ENCODE measurements around the gene SNX27.

The SNX27 gene

DNA sequence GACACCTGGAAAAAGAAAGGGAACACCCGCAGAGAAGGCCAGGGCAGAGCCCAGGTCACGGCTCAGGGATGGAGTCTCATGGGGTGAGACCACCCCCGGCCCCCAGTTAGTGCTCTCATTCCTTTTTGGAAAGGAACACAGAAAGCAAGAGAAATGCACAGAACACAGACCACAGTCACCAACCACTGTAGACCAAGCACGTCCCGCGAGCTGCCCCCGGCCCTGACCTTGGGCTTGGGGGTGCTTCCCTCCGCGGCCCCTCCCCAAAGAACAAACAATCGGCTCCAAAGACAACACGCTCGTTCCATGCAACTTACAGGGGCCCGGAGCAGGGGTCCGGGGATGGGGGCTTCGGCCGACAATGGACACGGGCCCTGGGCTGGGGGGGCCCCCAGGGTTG, 92.0 kb downstream of the SNX27 start:
- in situ Hi-C loops (cut with HindIII; ENCODE audit: low sequenced_read_pairs), result no loop called here

GRCh38 chr1:151704246-151704645, 92.4 kb downstream of the SNX27 start:
- in situ Hi-C loops (cut with HindIII; ENCODE audit: low sequenced_read_pairs), result no loop called here

- in situ Hi-C loops (cut with HindIII; ENCODE audit: low sequenced_read_pairs), result no loop called here
Observed at GRCh38 chr1:151705146-151705545, 93.3 kb downstream of the SNX27 start.

- in situ Hi-C loops (cut with HindIII; ENCODE audit: low sequenced_read_pairs), result no loop called here
Observed at GRCh38 chr1:151705753-151706463, 94.1 kb downstream of the SNX27 start.

- in situ Hi-C loops (cut with HindIII; ENCODE audit: low sequenced_read_pairs), result no loop called here
Observed at GRCh38 chr1:151706464-151707415, 94.9 kb downstream of the SNX27 start.

DNA sequence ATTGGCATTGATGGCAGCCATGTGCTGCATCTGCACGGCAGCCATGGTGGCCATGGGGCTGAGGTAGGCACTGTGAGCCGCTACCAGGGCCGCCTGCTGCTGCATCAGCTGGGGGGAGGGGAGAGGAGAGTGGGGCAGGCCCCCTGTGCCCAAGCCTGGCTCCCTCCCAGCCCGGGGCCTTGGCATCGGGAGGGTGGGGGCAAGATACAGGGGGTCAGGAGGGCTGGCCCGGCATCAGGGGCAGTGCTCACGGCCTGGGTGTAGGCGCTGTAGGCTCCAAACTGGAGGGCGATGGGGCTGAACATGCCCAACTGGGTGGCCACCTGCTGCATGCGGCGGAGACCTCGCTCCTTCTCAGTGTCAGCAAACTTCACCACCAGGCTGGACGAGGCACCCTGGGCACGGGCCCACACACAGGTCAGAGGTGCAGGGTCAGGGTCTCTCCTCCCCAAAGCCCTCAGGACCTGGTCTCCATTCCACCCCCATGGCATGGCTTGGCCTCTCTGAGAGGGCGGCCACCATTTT, 95.8 kb downstream of the SNX27 start:
- in situ Hi-C loops (cut with HindIII; ENCODE audit: low sequenced_read_pairs), result no loop called here

- in situ Hi-C loops (cut with HindIII; ENCODE audit: low sequenced_read_pairs), result no loop called here
Observed at GRCh38 chr1:151708891-151709290, 97.0 kb downstream of the SNX27 start.

- in situ Hi-C loops (cut with HindIII; ENCODE audit: low sequenced_read_pairs), result no loop called here
Observed at GRCh38 chr1:151710187-151710840, 98.5 kb downstream of the SNX27 start.

DNA sequence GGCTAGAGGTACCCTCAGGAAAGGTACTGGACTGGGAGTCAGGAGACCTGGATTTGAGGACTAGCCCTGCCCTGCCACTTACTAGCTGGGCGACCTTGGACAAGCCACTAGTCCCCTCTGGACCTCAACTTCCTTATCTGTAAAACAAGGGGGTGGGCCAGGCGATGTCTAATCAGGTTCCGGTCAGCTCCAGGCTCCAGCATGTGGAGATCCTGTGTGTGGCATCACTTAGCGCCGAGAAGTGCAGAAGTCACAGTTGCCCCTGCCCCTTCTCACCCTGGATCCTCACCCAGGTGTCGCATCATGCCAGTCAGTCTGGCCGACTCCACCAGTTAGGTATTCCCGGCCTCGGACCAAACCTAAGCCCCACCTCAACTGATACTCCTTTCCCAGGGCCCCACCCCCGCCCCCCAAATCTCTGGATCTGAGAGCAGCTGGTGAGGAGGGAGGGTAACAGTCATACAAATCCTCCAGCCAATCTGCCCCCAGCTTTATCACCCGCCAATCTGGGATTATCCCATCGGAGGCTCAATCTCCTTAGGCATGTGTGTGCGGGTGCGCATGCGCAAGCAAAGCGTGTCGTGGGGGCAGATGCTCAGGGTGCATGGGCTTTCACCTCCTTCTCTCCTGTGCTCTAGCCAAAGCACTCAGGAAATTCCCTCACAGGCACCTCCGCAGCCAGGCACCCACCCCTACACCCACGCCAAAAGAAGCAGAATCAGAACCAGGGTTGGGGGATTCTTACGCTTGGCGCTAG, 99.4 kb downstream of the SNX27 start:
- in situ Hi-C loops (cut with HindIII; ENCODE audit: low sequenced_read_pairs), result no loop called here

GRCh38 chr1:151711951-151712350, 100.1 kb downstream of the SNX27 start:
- in situ Hi-C loops (cut with HindIII; ENCODE audit: low sequenced_read_pairs), result no loop called here

DNA sequence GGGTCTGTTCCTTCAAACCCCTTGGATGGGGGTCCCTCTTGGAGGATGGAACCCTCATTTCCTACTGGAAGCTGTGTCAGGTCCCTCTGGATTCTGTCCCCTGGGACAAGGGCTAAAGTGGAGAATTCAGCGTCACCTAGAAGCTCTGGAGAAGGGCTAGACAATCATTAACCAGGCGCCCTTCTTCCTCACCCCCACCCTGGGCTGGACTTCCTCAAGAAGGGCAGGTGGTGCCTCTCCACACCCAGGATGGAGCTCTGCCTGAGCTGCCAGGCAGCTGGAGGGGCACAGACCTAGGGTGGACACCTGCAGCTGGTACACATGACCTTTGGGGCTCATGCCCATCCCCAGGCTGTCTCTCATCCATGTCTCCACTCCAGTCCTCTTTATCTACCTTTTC, 101.2 kb downstream of the SNX27 start:
- in situ Hi-C loops (cut with HindIII; ENCODE audit: low sequenced_read_pairs), result no loop called here

DNA sequence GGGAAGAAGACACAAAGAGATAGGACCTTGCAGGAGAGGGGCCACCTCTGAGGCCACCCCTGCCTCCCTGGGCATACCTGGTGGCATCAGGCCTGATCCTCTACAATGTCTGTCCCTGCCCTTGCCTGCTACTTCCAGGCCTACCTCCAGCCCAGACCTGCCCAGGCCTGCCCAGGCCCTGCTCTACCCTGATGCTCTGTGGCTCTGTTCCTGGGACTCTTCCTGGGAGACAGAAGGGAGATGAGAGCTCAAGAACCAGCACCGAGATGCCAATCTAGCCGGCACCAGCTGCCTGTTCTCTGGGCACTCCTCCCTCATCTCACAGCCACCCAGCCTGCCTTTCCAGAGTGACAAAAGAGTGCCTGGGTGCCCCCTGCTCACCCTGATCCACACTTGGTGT, 102.0 kb downstream of the SNX27 start:
- in situ Hi-C loops (cut with HindIII; ENCODE audit: low sequenced_read_pairs), result no loop called here

GRCh38 chr1:151714820-151715725, 103.2 kb downstream of the SNX27 start:
- in situ Hi-C loops (cut with HindIII; ENCODE audit: low sequenced_read_pairs), result no loop called here

GRCh38 chr1:151715726-151716404, 104.0 kb downstream of the SNX27 start:
- in situ Hi-C loops (cut with HindIII; ENCODE audit: low sequenced_read_pairs), result no loop called here

DNA sequence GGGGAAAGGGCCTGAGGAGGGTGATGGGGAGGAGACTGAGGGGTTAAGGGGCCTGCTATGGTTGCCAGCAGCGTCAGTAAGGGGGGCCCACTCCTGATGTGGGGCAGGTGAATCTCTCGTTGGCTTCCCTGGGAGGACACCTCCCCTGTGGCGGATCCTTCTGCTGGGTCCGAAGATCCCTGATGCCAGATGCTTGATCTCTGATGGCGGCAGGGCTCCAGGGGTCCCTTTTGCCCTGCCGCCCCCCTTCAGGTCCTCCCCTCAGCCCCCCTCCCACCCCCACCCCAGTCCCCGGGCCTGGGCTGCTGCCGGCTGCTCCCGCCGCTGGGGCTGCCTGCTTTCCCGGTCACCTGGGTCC, 104.5 kb downstream of the SNX27 start:
- in situ Hi-C loops (cut with HindIII; ENCODE audit: low sequenced_read_pairs), result no loop called here

DNA sequence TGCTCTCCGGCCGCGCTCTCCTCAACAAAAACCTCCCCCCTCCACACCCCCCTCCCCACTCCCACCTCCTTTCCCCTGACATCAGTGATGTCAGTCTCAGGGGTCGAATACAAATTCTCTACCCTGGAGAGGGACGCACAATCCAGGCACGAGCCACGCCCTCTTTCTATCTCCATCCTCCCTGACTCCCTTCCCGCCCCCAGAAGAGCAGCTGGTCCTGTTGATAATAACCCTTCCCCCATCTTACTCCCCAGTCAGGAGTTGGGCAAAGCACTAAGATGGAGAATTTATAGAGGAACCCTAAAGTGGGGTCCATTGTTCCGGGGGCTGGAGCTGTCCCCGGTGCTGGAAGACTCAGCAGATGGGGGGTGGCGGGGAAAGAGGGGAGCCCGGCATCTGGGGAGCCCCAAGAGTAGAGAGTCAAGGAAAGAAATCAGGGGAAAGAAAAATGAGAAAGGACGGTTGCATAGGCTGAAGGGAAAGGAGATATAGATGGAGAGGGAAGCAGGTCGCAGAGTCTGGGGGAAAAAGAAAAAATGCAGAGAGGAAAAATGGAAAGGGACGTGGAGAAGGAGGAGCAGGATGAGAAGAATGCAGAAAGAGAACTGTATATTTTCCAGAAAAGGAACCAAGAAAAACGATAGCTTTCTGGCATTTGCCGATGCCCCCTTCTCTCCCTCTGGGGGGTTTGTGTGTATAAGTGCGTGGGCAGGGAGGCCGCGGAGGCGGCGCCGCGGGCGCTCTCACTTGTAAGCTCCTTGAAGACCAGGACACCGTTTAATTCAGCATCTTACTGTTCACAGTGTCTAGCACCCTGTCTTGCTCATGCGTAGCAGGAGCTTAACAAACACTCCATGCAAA, 105.2 kb downstream of the SNX27 start, which contains the start of gene CELF3:
Gene CELF3 (minus strand): TSS at position 33 of the 861 bp plus-strand sequence. CDS start 783 bp downstream, outside the sequence.
- in situ Hi-C loops (cut with HindIII; ENCODE audit: low sequenced_read_pairs), result no loop called here

GRCh38 chr1:151718011-151718431, 106.2 kb downstream of the SNX27 start:
- in situ Hi-C loops (cut with HindIII; ENCODE audit: low sequenced_read_pairs), result no loop called here

DNA sequence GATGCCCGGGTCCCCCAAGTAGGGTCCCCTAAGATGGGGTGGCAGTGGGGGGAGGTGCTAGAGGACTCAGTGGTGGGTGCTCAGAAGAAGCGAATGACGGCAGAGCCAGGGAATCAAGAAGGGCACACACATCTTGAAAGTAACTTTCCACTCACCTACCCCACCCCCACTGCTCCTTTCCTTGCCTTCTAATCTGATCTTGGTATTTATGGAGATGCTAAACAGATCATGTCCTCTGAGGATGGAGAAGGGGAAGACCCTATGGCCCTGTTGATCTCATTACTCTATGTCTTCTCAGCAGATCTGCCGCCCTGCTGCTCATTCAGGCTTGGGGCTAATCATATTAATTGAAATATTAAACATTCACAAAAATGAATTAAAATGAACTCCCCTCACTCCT, 106.8 kb downstream of the SNX27 start:
- in situ Hi-C loops (cut with HindIII; ENCODE audit: low sequenced_read_pairs), result no loop called here

Data from DLD1 (cell line).